Activated gamma-delta T cell (primary cell): ENCODE results near the gene TECPR2.

ENCODE experiments used
- DNase-seq: peaks from one replicate; lab custom pipeline; 2025; lab: John Stamatoyannopoulos, UW

The TECPR2 gene

DNA sequence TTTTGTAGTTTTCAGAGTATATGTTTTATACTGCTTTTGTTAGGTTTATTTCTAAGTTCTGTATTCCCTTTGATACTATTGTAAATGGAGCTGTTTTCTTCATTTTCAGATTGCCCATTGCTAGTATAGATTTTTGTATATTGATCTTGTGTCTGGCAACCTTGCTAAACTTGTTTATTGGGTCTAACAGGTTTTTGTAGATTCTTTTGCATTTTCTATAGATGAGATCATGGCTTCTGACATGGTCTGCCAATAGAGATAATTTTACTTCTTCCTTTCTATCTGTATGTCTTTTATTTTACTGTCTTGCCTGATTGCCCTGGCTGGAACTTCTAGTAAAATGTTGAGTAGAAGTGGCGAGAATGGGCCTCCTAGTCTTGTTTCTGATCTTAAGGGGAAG is 106.5 kb downstream of the TECPR2 start:
- DNase-seq: no peak

GRCh38 chr14:102471921-102472790 is 109.4 kb downstream of the TECPR2 start:
- no peak for DNase-seq

DNA sequence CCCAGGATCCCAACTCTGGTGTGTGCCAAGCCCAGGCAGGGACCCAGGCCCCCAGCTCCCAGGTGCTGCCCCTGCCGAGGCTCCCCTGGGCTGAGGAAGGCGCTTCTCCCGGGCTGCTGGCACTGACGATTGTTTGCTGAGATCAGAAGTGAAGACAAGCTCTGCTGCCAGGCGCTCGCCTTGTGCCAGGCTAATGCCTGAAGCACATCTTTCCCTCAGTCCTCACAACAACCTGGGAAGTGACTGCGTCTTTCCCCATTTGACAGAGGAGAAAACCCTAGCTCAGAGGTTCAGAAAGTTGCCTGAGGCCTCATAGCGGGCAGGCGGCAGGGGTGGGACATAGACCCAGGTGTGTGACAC is 110.0 kb downstream of the TECPR2 start:
- DNase-seq: no peak

- DNase-seq: no peak
Observed at GRCh38 chr14:102473559-102473958, 110.8 kb downstream of the TECPR2 start.

DNA sequence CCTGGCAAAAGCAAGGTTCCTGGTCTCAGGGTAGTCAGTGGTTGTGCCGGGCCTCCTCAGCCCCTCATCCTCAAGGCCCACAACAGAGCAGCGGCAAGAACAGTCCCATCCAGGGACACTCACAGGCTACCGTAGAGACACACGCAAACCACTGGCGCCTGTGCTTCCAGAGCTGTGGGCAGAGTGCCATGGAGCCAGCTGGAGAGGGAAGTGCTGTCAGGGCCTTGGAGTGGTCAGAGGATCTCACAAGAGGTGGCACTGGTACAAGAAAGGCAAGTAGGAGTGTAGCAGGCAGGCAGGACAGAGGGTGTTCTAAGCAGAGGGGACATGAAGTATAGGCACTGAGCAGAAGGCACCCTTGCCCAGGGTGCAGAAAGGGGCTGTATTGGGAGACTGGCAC is 112.2 kb downstream of the TECPR2 start:
- DNase-seq: no peak

DNA sequence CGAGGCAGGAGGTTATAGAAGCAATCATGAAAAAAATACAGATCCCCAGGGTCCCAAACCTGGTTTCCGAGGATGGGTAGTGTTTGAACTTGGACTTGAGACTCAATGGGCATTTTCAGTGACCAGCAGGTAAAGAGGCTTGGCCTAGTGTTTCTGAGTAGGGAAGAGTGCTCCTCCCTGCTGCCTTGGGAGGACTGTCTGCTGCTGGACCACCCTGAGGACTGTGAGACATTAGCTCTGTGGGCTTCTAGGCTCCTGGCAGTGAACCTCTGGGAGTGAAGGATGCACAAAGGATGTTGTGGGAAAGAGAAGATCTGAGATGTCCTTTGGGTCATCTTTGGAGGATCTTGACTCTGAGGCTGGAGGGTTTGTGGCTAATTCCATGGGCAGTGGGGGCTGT is 116.4 kb downstream of the TECPR2 start:
- no peak for DNase-seq

DNA sequence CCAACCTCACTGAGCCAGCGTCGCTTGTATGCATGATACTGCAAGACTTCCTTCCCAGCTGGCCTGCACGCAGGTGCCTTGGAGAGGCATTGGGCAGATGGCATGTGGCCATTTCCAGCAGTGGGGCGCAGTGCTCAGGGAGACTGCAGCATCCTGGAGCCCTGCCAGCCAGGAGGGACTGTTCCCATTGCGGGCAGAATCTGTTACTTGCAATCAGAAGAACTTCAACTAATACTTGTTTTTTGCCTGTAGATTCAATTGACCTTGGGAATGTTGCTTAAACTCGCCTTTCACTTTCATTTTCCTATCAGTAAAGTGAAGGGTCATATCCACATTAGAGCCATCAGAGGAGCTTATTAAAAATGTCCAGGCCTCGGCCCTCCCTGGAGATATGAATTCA is 117.0 kb downstream of the TECPR2 start:
- DNase-seq: no peak

DNA sequence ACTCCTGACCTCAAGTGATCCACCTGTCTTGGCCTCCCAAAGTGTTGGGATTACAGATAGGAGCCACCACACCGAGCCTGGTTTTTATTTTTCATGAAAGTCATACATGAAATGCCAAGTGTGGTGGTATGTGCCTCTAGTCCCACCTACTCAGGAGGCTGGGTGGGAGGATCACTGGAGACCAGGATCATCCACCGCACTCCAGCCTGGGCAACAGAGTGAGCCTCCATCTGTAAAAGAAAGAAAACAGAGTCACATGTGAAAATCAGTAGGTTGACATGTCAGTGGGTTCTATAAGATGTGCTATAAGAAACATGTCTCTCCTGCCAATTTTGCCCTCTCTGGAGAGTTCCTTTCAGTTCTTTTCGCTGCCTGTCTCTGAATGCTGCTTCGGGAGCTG is 118.6 kb downstream of the TECPR2 start:
- no peak for DNase-seq

DNA sequence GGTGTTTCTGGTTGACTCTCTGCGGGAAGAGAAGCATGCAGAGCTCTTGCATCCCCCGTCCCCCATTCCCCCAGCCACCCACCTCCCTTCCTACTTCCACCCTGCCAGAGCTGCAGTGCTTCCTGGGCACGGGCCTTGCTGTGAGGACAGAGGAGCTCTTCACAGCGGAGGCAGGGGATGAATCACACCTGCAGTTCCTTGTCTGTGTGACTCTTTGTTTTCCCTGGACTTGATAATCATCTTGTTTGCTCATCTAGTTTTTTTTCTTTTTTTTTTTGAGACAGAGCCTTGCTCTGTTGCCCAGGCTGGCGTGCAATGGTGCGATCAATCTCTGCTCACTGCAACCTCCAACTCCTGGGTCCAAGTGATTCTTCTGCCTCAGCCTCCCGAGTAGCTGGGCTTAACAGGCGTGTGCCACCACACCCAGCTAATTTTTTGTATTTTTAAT is 119.1 kb downstream of the TECPR2 start:
- no peak for DNase-seq

DNA sequence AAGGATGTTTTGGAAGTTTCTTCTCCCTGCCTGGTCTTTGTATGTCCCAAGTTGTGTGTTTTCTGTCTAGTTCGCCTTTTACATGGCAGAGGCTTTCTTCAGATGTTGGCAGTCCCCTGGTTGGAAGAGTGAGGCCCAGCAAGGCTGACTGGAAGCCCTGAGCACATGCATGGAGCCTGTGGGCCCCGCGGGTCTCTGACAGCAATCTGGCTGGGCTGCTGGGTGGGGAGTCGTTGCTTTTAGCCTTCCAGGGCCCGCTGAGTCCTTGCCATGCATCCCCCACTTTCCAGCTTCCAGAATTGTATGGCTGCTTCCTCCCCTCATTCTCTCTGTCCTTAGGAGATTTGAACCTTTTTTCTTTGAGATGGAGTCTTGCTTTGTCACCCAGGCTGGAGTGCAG is 121.6 kb downstream of the TECPR2 start:
- DNase-seq: no peak

GRCh38 chr14:102485693-102486512 is 123.2 kb downstream of the TECPR2 start:
- no peak for DNase-seq

GRCh38 chr14:102486513-102487203 is 123.9 kb downstream of the TECPR2 start:
- no peak for DNase-seq

GRCh38 chr14:102487204-102487577 is 124.5 kb downstream of the TECPR2 start:
- no peak for DNase-seq

DNA sequence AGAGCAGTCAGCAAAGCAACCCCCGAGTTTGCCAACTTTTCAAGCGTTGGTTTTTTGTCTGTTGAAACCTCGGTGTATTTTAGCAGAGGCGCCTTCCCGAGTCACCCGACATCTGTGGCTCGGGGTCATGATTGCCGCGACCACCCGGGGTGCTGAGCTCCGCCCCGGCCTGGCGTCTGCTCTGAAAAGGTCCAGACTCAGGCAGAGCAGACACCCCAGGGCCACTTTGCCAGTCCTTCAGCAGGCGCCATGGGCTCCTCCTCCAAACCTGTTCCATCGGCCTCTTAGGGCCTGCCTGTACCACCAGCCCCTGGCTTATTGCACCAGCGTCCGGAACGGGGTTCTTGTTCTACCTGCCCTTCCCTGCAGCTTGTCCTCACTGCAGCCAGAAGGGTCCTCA is 127.7 kb downstream of the TECPR2 start:
- no peak for DNase-seq

- DNase-seq: no peak
Observed at GRCh38 chr14:102491366-102491765, 128.6 kb downstream of the TECPR2 start.

DNA sequence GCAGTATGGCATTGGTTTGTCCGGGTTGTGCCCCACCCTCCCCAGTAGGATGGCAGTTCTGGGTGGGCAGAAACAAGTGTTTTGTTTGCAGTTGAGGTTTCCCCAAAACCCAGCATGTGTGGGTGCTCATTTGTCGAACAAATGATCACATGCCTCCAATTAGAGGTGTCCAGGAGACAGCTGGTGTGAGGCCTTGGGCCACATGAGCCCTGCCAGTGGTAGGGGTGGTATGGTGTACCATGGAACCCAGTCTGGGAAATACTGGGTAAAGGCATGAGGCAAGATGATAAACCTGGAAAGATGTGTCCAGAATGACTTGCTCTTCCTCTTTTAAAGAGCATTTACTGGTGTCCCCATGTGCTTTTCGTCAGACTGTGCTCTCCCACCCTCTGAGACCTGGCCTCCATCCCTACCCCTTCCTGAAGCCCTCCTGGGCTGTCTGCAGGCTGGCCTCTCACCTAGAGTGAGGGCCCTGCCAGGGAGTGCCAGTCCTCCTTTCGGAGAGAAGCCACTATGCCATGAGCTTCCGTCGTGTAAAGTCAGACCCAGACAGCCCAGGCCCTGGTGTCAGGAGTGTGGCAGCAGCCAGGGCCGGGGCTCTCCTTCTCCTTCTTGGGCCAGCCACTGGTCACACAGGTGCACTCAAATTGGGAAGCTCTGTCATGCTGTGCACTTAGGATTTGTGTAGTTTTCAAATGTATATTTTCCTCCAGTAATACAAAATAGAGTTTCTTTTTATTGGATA is 129.2 kb downstream of the TECPR2 start:
- DNase-seq: no peak

- no peak for DNase-seq
Observed at GRCh38 chr14:102492531-102492910, 129.8 kb downstream of the TECPR2 start.

GRCh38 chr14:102493096-102493495 is 130.4 kb downstream of the TECPR2 start:
- no peak for DNase-seq

GRCh38 chr14:102493585-102493984 is 130.8 kb downstream of the TECPR2 start:
- no peak for DNase-seq

DNA sequence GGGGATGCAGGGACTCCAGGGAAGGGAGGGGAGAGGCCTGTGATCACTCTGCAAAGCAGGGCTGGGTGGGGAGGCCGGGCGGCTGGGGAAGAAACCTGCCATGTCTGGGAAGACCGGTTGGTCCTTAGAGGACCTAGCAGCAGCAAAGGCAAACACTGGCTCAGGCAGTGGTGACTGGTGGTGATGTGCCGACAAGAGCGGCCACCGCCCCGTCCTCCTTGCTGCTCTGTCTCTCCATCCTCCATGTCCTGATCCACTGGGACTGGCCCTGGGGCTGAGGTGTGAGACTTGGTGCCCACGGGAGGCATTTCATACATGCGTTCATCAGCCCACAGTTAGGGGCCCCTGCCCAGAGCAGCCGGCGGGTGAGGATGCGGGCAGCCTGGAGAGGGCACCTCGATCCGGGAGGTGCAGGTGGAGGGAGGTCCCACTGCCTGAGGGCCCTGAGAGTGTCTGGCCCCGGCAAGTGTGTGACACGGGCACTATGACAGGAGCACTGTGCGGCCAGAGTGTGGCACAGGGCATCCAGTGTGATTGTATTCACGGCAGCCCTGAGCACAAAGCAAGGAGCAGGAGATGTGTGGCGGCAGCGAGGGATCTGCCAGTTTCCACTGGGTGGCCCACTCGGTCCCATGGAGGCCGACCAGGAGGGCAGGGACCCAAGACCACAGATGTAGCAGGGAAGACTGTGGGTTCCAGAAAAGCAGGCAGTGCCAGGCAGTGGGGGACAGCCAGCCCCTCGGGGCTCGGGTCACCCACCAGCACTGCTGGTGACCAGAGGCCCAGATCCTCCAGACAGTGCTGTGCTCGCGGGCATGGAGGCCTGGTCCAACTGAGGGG is 133.0 kb downstream of the TECPR2 start:
- no peak for DNase-seq

DNA sequence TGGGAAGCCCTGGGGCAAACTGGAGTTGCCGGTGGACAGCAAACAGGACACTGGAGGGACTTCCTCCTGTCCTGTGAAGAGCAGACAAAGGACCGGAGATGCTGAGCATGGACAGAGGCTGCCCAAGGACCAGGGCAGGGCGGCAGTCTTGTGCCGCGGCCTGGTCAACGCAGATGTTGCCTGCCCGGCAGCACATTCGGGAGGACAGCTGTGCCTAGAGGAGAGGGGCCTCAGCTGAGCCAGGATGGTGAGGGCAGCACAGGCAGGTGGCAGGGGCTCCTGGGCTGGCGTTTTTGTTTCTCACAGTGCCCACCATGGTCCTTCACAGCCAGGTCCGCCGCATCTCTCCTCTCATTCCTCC is 133.6 kb downstream of the TECPR2 start:
- DNase-seq: no peak
